Measurements from ENCODE around the gene CTBP2.

The CTBP2 gene

GRCh38 chr10:124962421-124962820, 197.9 kb downstream of the CTBP2 start:
- TF ChIP-seq EP300 (IDR thresholded peaks at IDR 0.05; ENCODE audit: borderline replicate concordance) (no peak), EGR1 (IDR thresholded peaks at IDR 0.05) (no peak), CREB1 (IDR thresholded peaks at IDR 0.05; ENCODE audit: low read depth) (no peak), RAD21 (IDR thresholded peaks at IDR 0.05; ENCODE audit: low read depth) (no peak), ZBTB7A (IDR thresholded peaks at IDR 0.05; ENCODE audit: low read depth) (no peak), TCF12 (IDR thresholded peaks at IDR 0.05; ENCODE audit: low read depth) (no peak)

DNA sequence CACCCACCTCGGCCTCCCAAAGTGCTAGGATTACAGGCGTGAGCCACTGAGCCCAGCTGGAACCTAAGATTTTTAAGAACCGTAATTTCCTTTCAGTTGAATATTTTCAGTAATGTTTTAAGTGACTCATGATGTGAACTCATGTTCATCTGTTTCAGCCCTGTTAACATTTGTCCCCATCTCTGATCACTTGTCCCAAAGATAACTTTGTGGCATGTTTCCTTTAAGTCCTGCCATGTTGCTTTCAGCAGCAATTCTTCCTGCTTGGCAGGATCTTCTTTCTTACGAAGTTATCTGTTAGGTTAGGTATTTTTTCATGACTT, 199.2 kb downstream of the CTBP2 start:
- TF ChIP-seq TEAD4 (IDR thresholded peaks at IDR 0.05) = no peak

DNA sequence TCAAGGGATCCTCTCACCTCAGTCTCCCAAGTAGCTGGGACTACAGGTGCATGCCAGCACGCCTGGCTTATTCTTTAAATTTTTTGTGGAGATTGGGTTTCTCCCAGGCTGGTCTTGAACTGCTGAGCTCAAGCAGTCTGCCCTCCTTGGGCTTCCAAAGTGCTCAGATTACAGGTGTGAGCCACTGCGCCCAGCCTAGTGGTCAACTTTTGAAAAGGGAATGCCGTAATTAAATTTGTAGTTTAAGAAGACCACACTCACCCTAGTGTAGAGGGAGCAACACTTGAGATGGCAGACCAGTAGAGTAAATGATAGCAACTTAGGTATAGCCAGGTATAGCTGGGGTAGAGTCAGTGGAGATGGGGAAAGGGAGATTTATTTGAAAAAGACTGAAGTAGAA, 200.8 kb downstream of the CTBP2 start:
- TF ChIP-seq YY1 (IDR thresholded peaks at IDR 0.05; ENCODE audit: low read depth) (no peak), CREB1 (IDR thresholded peaks at IDR 0.05; ENCODE audit: low read depth) (no peak), TEAD4 (IDR thresholded peaks at IDR 0.05) (no peak), FOXM1 (IDR thresholded peaks at IDR 0.05; ENCODE audit: borderline replicate concordance, low read depth) (no peak), EGR1 (IDR thresholded peaks at IDR 0.05) (no peak), TAF1 (IDR thresholded peaks at IDR 0.05; ENCODE audit: low read depth) (no peak), EP300 (IDR thresholded peaks at IDR 0.05; ENCODE audit: borderline replicate concordance) (no peak), TCF12 (IDR thresholded peaks at IDR 0.05; ENCODE audit: low read depth) (no peak), NFIC (IDR thresholded peaks at IDR 0.05) (no peak), RAD21 (IDR thresholded peaks at IDR 0.05; ENCODE audit: low read depth) (no peak), CEBPB (IDR thresholded peaks at IDR 0.05) (no peak), ZBTB7A (IDR thresholded peaks at IDR 0.05; ENCODE audit: low read depth) (no peak), MAX (IDR thresholded peaks at IDR 0.05) (no peak)
- TF ChIP-seq, protein P1, sequence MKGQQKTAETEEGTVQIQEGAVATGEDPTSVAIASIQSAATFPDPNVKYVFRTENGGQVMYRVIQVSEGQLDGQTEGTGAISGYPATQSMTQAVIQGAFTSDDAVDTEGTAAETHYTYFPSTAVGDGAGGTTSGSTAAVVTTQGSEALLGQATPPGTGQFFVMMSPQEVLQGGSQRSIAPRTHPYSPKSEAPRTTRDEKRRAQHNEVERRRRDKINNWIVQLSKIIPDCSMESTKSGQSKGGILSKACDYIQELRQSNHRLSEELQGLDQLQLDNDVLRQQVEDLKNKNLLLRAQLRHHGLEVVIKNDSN (IDR thresholded peaks at IDR 0.05) = no peak
- TF ChIP-seq, protein P2, sequence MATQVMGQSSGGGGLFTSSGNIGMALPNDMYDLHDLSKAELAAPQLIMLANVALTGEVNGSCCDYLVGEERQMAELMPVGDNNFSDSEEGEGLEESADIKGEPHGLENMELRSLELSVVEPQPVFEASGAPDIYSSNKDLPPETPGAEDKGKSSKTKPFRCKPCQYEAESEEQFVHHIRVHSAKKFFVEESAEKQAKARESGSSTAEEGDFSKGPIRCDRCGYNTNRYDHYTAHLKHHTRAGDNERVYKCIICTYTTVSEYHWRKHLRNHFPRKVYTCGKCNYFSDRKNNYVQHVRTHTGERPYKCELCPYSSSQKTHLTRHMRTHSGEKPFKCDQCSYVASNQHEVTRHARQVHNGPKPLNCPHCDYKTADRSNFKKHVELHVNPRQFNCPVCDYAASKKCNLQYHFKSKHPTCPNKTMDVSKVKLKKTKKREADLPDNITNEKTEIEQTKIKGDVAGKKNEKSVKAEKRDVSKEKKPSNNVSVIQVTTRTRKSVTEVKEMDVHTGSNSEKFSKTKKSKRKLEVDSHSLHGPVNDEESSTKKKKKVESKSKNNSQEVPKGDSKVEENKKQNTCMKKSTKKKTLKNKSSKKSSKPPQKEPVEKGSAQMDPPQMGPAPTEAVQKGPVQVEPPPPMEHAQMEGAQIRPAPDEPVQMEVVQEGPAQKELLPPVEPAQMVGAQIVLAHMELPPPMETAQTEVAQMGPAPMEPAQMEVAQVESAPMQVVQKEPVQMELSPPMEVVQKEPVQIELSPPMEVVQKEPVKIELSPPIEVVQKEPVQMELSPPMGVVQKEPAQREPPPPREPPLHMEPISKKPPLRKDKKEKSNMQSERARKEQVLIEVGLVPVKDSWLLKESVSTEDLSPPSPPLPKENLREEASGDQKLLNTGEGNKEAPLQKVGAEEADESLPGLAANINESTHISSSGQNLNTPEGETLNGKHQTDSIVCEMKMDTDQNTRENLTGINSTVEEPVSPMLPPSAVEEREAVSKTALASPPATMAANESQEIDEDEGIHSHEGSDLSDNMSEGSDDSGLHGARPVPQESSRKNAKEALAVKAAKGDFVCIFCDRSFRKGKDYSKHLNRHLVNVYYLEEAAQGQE (IDR thresholded peaks at IDR 0.05; ENCODE audit: low read depth) = no peak

- no peak for TF ChIP-seq CEBPB (IDR thresholded peaks at IDR 0.05)
- TF ChIP-seq FOXM1 (IDR thresholded peaks at IDR 0.05; ENCODE audit: borderline replicate concordance, low read depth) = no peak
- TF ChIP-seq YY1 (IDR thresholded peaks at IDR 0.05; ENCODE audit: low read depth) = no peak
- TF ChIP-seq EGR1 (IDR thresholded peaks at IDR 0.05) = no peak
- TF ChIP-seq MAX (IDR thresholded peaks at IDR 0.05) = no peak
- TF ChIP-seq TAF1 (IDR thresholded peaks at IDR 0.05; ENCODE audit: low read depth) = no peak
- TF ChIP-seq ZBTB7A (IDR thresholded peaks at IDR 0.05; ENCODE audit: low read depth) = no peak
- no peak for TF ChIP-seq CREB1 (IDR thresholded peaks at IDR 0.05; ENCODE audit: low read depth)
- TF ChIP-seq TCF12 (IDR thresholded peaks at IDR 0.05; ENCODE audit: low read depth) = no peak
- TF ChIP-seq NFIC (IDR thresholded peaks at IDR 0.05) = no peak
- TF ChIP-seq, protein P1 (IDR thresholded peaks at IDR 0.05) = no peak
- TF ChIP-seq EP300 (IDR thresholded peaks at IDR 0.05; ENCODE audit: borderline replicate concordance) = no peak
- no peak for TF ChIP-seq TEAD4 (IDR thresholded peaks at IDR 0.05)
- no peak for TF ChIP-seq RAD21 (IDR thresholded peaks at IDR 0.05; ENCODE audit: low read depth)
- TF ChIP-seq, protein P2 (IDR thresholded peaks at IDR 0.05; ENCODE audit: low read depth) = no peak
Measured at GRCh38 chr10:124957404-124957947, 202.9 kb downstream of the CTBP2 start.

GRCh38 chr10:124956764-124957163, 203.6 kb downstream of the CTBP2 start:
- TF ChIP-seq, protein P1 (IDR thresholded peaks at IDR 0.05) = no peak
- no peak for TF ChIP-seq TEAD4 (IDR thresholded peaks at IDR 0.05)
- TF ChIP-seq MAX (IDR thresholded peaks at IDR 0.05) = no peak
- TF ChIP-seq TCF12 (IDR thresholded peaks at IDR 0.05; ENCODE audit: low read depth) = no peak
- TF ChIP-seq, protein P2 (IDR thresholded peaks at IDR 0.05; ENCODE audit: low read depth) = no peak
- no peak for TF ChIP-seq EGR1 (IDR thresholded peaks at IDR 0.05)

Data from Ishikawa (cell line).